Measurements from ENCODE around the gene GLDN. TPM values are rescaled to one million over a fixed set of nuclear protein-coding genes. Genes with fewer than 3 reads are reported as not detected.
"Not testable (repeated sequence)": the region's sequence is repeated elsewhere in the genome, so short reads cannot be mapped to it uniquely, and the experiment has no call there.

Gene GLDN
- total RNA-seq, 1 donor from 2014 or later: 4.8 TPM

DNA sequence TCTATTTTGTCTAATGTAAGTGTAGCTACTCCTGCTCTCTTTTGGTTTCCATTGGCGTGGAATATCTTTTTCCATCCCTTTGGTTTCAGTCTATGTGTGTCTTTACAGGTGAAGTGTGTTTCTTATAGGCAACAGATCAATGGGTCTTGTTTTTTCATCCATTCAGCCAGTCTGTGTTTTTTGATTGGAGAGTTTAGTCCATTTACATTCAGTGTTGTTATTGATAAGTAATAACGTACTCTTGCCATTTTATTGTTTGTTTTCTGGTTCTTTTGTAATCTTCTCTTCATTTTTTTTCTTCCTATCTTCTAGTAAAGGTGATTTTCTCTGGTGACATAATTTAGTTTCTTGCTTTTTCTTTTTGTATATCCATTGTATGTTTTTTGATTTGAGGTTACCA lies 97.1 kb downstream of the GLDN start:
- H3K27me3 ChIP-seq (ENCODE audit: low read depth): no peaks in the 10 kb centered on the region
- H3K27ac ChIP-seq (replicated peaks): no peak overlapping the region
- intact Hi-C loops (cut with micrococcal nuclease): no loop called here
- H3K4me1 ChIP-seq: no peaks in the 10 kb centered on the region
- TF ChIP-seq CTCF (IDR thresholded peaks at IDR 0.05; ENCODE audit: borderline replicate concordance): no peak
- no peak for DNase-seq
- no peak overlapping the region for H3K4me3 ChIP-seq
- H3K9me3 ChIP-seq (replicated peaks): peaks cover 12% of the 10 kb centered on the region
- H3K36me3 ChIP-seq: no peaks in the 10 kb centered on the region

GRCh38 chr15:51443282-51443914 lies 101.9 kb downstream of the GLDN start:
- no peaks in the 10 kb centered on the region for H3K4me1 ChIP-seq
- H3K4me3 ChIP-seq: no peak overlapping the region
- peaks cover 13% of the 10 kb centered on the region for H3K36me3 ChIP-seq
- intact Hi-C loops (cut with micrococcal nuclease): no loop called here
- peaks cover 6% of the 10 kb centered on the region for H3K9me3 ChIP-seq (replicated peaks)
- no peak for DNase-seq
- no peak for TF ChIP-seq CTCF (IDR thresholded peaks at IDR 0.05; ENCODE audit: borderline replicate concordance)
- H3K27ac ChIP-seq (replicated peaks): no peak overlapping the region
- H3K27me3 ChIP-seq (ENCODE audit: low read depth): no peaks in the 10 kb centered on the region

GRCh38 chr15:51444112-51444511 lies 102.7 kb downstream of the GLDN start:
- DNase-seq: no peak
- no peak overlapping the region for H3K4me3 ChIP-seq
- TF ChIP-seq CTCF (IDR thresholded peaks at IDR 0.05; ENCODE audit: borderline replicate concordance): no peak
- no peak overlapping the region for H3K27ac ChIP-seq (replicated peaks)
- no peaks in the 10 kb centered on the region for H3K4me1 ChIP-seq
- H3K36me3 ChIP-seq: peaks cover 20% of the 10 kb centered on the region
- intact Hi-C loops (cut with micrococcal nuclease): no loop called here
- no peaks in the 10 kb centered on the region for H3K27me3 ChIP-seq (ENCODE audit: low read depth)
- no peaks in the 10 kb centered on the region for H3K9me3 ChIP-seq (replicated peaks)

DNA sequence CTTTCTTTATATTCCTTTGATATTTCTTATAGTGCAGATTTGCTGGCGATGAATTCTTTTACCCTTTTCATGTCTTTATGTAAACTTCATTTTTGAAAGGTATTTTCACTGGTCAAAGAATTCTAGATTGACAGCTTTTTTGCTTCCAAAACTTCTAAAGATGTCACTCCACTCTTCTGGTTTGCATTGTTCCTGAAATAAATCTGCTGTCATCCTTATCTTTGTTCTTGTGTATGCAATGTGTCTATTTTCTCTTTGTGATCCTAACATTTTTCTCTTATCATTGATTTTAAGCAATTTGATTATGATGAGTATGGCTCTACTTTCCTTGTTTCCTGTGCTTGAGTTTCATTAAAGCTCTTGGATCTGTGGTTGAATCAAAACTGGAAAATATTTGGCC lies 103.4 kb downstream of the GLDN start:
- Histone ChIP-seq H3K9me3 (replicated peaks) (no peaks in the 10 kb centered on the region), H3K36me3 (peaks cover 27% of the 10 kb centered on the region), H3K4me3 (no peak overlapping the region), H3K27me3 (ENCODE audit: low read depth) (no peaks in the 10 kb centered on the region), H3K4me1 (no peaks in the 10 kb centered on the region), H3K27ac (replicated peaks) (no peak overlapping the region)
- no peak for TF ChIP-seq CTCF (IDR thresholded peaks at IDR 0.05; ENCODE audit: borderline replicate concordance)
- DNase-seq: no peak
- intact Hi-C loops (cut with micrococcal nuclease): no loop called here

- H3K27me3 ChIP-seq (ENCODE audit: low read depth); intact Hi-C loops (cut with micrococcal nuclease); H3K4me1 ChIP-seq; H3K27ac ChIP-seq (replicated peaks); H3K4me3 ChIP-seq; H3K9me3 ChIP-seq (replicated peaks); DNase-seq: not testable (repeated sequence)
- H3K36me3 ChIP-seq: peaks cover 36% of the 10 kb centered on the region
These were observed 104.7 kb downstream of the GLDN start for GRCh38 chr15:51446029-51446744.

Data from left ventricle myocardium inferior (tissue), 1 donor.